ENCODE data around the gene TEX264.

GRCh38 chr3:51747840-51748239 lies 76.8 kb downstream of the TEX264 start:
- TF ChIP-seq CTCF (IDR thresholded peaks at IDR 0.05; ENCODE audit: insufficient read depth, low read depth, low read length) (no peak), EZH2 (IDR thresholded peaks at IDR 0.05; ENCODE audit: insufficient read depth, low read length) (no peak)
